K562 (cell line): ENCODE data around the gene ASIC3. TPM values are rescaled to one million over a fixed set of nuclear protein-coding genes. Genes with fewer than 3 reads are reported as not detected.

Source experiments
- CHCHD3 ChIP-seq: fragments of 250-450 bp; sonication (Bioruptor Pico); IDR thresholded peaks from 2 replicates; pipeline ENCODE4 v2.1.2; 2022; ENCODE audit warnings: mild to moderate bottlenecking
- GABPA ChIP-seq: fragments of 200-800 bp; sonication (Bioruptor generic); conservative IDR thresholded peaks from 2 replicates; pipeline ENCODE4 v1.6.1; 2016; ENCODE audit warnings: low read depth, missing genetic modification characterization, missing compliant biosample characterization
- HLTF ChIP-seq: fragments of 450-650 bp; IDR thresholded peaks from 2 replicates; pipeline ENCODE4 v1.6.1; 2016
- KDM5B ChIP-seq: fragments of 200-600 bp; sonication (generic); IDR thresholded peaks from 2 replicates; pipeline ENCODE4 v1.6.1; 2012; ENCODE audit warnings: low read depth, mild to moderate bottlenecking, moderate library complexity, low read length, control low read depth, inconsistent platforms; ENCODE audit not compliant: insufficient replicate concordance
- LEF1 ChIP-seq: fragments of 450-650 bp; IDR thresholded peaks from 2 replicates; pipeline ENCODE4 v1.6.1; 2016; ENCODE audit warnings: mild to moderate bottlenecking
- MED1 ChIP-seq: sonication (generic); formaldehyde crosslinking; IDR thresholded peaks from 2 replicates; pipeline ENCODE4 v1.8.1; 2023; ENCODE audit warnings: missing genetic modification reagents, borderline replicate concordance
- MTA3 ChIP-seq: fragments of 450-650 bp; formaldehyde crosslinking; IDR thresholded peaks from 2 replicates; pipeline ENCODE4 v1.6.1; 2017; ENCODE audit warnings: mild to moderate bottlenecking, borderline replicate concordance
- SMARCA5 ChIP-seq: fragments of 450-650 bp; IDR thresholded peaks from 2 replicates; pipeline ENCODE4 v1.6.1; 2016
- TCF7L2 ChIP-seq: fragments of 150-350 bp; IDR thresholded peaks from 2 replicates; pipeline ENCODE4 v1.6.1; 2016; ENCODE audit warnings: low read depth, mild to moderate bottlenecking, low read length, moderate library complexity
- ZKSCAN8 ChIP-seq: fragments of 200-800 bp; sonication (Bioruptor generic); IDR thresholded peaks from 2 replicates; pipeline ENCODE4 v1.6.1; 2016; ENCODE audit warnings: missing genetic modification characterization, missing compliant biosample characterization
- ZNF217 ChIP-seq: sonication (generic); formaldehyde crosslinking; IDR thresholded peaks from 2 replicates; pipeline ENCODE4 v1.8.0; 2022; ENCODE audit warnings: mild to moderate bottlenecking, missing genetic modification reagents
- ZNF239 ChIP-seq: fragments of 250-450 bp; sonication (Bioruptor Pico); IDR thresholded peaks from 2 replicates; pipeline ENCODE4 v1.4.0; 2020; ENCODE audit warnings: mild to moderate bottlenecking
- polyA plus RNA-seq, 8 experiments: library from polyadenylated mRNA; depleted of rRNA in 4 of 8; stranded (reverse) in 5 of 8; unstranded in 3 of 8; fragments of >200 nt; fragmentation: Nextera tagmentation in 2 of 8; fragmentation: Illumina TruSeq in 1 of 8; extraction: Ambion mirVana in 2 of 8; extraction: Trizol in 1 of 8; gene quantifications; 2 replicates each; pipeline versions ENCODE4 v1.2.1 to v1.2.3, GENCODE V29; 2011 to 2014; ENCODE audit warnings: inconsistent platforms in 1 of 8, missing spikeins in 1 of 8
- total RNA-seq, 7 experiments: library from RNA; depleted of rRNA in 6 of 7; stranded (reverse); fragments of >200 nt in 6 of 7; fragmentation: Illumina TruSeq in 2 of 7; extraction: Trizol in 2 of 7; gene quantifications; 2 replicates each; pipeline versions ENCODE4 v1.2.1 to v1.2.3, GENCODE V29; 2011 to 2021; ENCODE audit warnings: low replicate concordance in 1 of 7
- TF ChIP-seq, protein P1 (sequence below): fragments of 450-650 bp; IDR thresholded peaks from 2 replicates; pipeline ENCODE4 v1.6.1; 2016; ENCODE audit warnings: low read depth
- TF ChIP-seq, protein P2 (sequence below), 2 experiments: fragments of 450-650 bp; IDR thresholded peaks; 2 replicates each; pipeline ENCODE4 v1.6.1; 2016

ASIC3 gene
- total and polyA plus RNA-seq, 9 of the 15 experiments (the other 6 are each of a cell fraction or from before 2014, with no cell fraction given) = 0.11 to 5.0 (median 0.87) TPM

DNA sequence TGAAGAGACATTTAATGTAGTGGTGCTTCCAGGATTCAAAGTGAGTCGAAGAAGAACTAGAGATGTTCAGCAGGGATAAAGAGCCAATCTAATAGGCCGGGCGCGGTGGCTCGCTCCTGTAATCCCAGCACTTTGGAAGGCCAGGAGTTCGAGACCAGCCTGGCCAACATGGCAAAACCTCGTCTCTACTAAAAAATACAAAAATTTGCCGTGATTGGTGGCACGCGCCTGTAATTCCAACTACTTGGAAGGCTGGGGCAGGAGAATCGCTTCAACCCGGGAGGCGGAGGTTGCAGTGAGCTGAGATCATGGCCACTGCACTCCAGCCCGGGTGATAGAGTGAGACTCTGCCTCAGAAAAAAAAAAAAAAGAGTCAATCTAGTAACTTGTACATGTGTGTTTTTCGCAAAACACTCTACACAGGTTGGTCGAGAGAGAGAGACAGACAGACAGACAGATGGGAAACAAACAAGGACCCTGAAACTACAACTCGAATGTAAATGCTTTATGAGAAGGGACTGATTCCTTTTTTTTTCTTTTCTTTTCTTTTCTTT is 19.3 kb upstream of the ASIC3 start (continued):
- TF ChIP-seq, protein P1, sequence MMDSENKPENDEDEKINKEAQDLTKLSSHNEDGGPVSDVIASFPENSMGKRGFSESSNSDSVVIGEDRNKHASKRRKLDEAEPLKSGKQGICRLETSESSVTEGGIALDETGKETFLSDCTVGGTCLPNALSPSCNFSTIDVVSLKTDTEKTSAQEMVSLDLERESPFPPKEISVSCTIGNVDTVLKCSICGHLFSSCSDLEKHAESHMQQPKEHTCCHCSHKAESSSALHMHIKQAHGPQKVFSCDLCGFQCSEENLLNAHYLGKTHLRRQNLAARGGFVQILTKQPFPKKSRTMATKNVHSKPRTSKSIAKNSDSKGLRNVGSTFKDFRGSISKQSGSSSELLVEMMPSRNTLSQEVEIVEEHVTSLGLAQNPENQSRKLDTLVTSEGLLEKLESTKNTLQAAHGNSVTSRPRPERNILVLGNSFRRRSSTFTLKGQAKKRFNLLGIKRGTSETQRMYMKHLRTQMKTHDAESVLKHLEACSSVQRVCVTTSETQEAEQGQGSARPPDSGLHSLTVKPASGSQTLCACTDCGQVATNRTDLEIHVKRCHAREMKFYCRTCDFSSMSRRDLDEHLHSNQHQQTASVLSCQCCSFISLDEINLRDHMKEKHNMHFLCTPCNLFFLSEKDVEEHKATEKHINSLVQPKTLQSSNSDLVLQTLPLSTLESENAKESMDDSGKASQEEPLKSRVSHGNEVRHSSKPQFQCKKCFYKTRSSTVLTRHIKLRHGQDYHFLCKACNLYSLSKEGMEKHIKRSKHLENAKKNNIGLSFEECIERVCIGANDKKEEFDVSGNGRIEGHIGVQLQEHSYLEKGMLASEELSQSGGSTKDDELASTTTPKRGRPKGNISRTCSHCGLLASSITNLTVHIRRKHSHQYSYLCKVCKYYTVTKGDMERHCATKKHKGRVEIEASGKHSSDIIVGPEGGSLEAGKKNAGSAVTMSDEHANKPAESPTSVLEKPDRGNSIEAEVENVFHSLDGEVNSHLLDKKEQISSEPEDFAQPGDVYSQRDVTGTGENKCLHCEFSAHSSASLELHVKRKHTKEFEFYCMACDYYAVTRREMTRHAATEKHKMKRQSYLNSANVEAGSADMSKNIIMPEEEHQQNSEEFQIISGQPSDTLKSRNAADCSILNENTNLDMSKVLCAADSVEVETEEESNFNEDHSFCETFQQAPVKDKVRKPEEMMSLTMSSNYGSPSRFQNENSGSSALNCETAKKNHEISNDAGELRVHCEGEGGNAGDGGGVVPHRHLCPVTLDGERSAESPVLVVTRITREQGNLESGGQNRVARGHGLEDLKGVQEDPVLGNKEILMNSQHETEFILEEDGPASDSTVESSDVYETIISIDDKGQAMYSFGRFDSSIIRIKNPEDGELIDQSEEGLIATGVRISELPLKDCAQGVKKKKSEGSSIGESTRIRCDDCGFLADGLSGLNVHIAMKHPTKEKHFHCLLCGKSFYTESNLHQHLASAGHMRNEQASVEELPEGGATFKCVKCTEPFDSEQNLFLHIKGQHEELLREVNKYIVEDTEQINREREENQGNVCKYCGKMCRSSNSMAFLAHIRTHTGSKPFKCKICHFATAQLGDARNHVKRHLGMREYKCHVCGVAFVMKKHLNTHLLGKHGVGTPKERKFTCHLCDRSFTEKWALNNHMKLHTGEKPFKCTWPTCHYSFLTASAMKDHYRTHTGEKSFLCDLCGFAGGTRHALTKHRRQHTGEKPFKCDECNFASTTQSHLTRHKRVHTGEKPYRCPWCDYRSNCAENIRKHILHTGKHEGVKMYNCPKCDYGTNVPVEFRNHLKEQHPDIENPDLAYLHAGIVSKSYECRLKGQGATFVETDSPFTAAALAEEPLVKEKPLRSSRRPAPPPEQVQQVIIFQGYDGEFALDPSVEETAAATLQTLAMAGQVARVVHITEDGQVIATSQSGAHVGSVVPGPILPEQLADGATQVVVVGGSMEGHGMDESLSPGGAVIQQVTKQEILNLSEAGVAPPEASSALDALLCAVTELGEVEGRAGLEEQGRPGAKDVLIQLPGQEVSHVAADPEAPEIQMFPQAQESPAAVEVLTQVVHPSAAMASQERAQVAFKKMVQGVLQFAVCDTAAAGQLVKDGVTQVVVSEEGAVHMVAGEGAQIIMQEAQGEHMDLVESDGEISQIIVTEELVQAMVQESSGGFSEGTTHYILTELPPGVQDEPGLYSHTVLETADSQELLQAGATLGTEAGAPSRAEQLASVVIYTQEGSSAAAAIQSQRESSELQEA = peak; percentile 39; the same call in 1 of the 2 replicates
- TF ChIP-seq TCF7L2 = no peak
- peak; percentile 32; the same call in 1 of the 2 replicates for TF ChIP-seq SMARCA5
- TF ChIP-seq LEF1 = 0 out of 2 replicates have a peak, but pooled peaks have one; percentile 5
- TF ChIP-seq MTA3 = no peak
- TF ChIP-seq KDM5B = peak; percentile 24
- no peak for TF ChIP-seq ZKSCAN8 (CRISPR knock-in tag)
- TF ChIP-seq, protein P2, sequence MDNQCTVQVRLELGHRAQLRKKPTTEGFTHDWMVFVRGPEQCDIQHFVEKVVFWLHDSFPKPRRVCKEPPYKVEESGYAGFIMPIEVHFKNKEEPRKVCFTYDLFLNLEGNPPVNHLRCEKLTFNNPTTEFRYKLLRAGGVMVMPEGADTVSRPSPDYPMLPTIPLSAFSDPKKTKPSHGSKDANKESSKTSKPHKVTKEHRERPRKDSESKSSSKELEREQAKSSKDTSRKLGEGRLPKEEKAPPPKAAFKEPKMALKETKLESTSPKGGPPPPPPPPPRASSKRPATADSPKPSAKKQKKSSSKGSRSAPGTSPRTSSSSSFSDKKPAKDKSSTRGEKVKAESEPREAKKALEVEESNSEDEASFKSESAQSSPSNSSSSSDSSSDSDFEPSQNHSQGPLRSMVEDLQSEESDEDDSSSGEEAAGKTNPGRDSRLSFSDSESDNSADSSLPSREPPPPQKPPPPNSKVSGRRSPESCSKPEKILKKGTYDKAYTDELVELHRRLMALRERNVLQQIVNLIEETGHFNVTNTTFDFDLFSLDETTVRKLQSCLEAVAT (IDR thresholded peaks at IDR 0.05) = peak in 1 of 2 experiments; percentile 30; a peak in 2 of 4 replicates
- TF ChIP-seq ZNF239 (CRISPR knock-in tag) = no peak
- no peak for TF ChIP-seq GABPA (tag)
- peak; percentile 68; the same call in 1 of the 2 replicates for TF ChIP-seq HLTF
- TF ChIP-seq CHCHD3 = no peak
- TF ChIP-seq MED1 (CRISPR knock-in tag) = no peak
- TF ChIP-seq ZNF217 = no peak
